Caco-2 (cell line): ENCODE data around the gene ENO2. TPM values are rescaled to one million over a fixed set of nuclear protein-coding genes. Genes with fewer than 3 reads are reported as not detected.
"Not testable (repeated sequence)": the region's sequence is repeated elsewhere in the genome, so short reads cannot be mapped to it uniquely, and the experiment has no call there.

Experiments
- BruUV-seq: library from RNA; stranded (reverse); fragments of 400-500 nt; replicated peaks from 2 replicates; lab custom pipeline; 2021; lab: Mats Ljungman, UMichigan
- CTCF ChIA-PET: fragments of 300-600 bp; sonication (Branson Sonifier 250); formaldehyde crosslinking; loops from one replicate; lab custom pipeline; 2022; ENCODE audit warnings: antibody characterized with exemption; lab: Charles Lee
- POLR2A ChIA-PET: fragments of 300-600 bp; sonication (Branson Sonifier 250); formaldehyde crosslinking; loops from one replicate; lab custom pipeline; 2022; ENCODE audit warnings: antibody characterized with exemption; lab: Charles Lee
- DNase-seq, 2 experiments: peaks; one replicate each; pipeline versions ENCODE4 v3.0.0 to v3.0.0-alpha.2; 2020 to 2022
- H3K27me3 ChIP-seq: replicated peaks from 2 replicates; pipeline ENCODE4 v1.6.0; 2011; ENCODE audit warnings: low read length; ENCODE audit not compliant: control insufficient read depth, insufficient read depth
- H3K36me3 ChIP-seq: 2 replicates; pipeline ENCODE4 v1.5.1; 2011; ENCODE audit warnings: low read length; ENCODE audit not compliant: control insufficient read depth, insufficient read depth
- H3K4me1 ChIP-seq: fragments of 250-450 bp; sonication (Bioruptor Pico); 2 replicates; pipeline ENCODE4 v1.5.1; 2020; ENCODE audit warnings: mild to moderate bottlenecking
- H3K4me3 ChIP-seq: 2 replicates; pipeline ENCODE4 v1.5.1; 2011; ENCODE audit warnings: low read depth, mild to moderate bottlenecking, control low read depth, low read length
- H3K9me3 ChIP-seq: fragments of 250-450 bp; sonication (Bioruptor Pico); 2 replicates; pipeline ENCODE4 v1.5.1; 2020; ENCODE audit warnings: mild to moderate bottlenecking, moderate library complexity
- H3K27ac Mint-ChIP-seq: one replicate; pipeline ENCODE4 v1.8.0; 2022; ENCODE audit warnings: mixed read lengths; ENCODE audit not compliant: unreplicated experiment
- H3K27me3 Mint-ChIP-seq: one replicate; pipeline ENCODE4 v1.8.0; 2022; ENCODE audit warnings: mixed read lengths; ENCODE audit not compliant: insufficient read depth, unreplicated experiment
- H3K36me3 Mint-ChIP-seq: one replicate; pipeline ENCODE4 v1.8.0; 2022; ENCODE audit warnings: mild to moderate bottlenecking, mixed read lengths; ENCODE audit not compliant: insufficient read depth, unreplicated experiment
- H3K4me1 Mint-ChIP-seq: one replicate; pipeline ENCODE4 v1.8.0; 2022; ENCODE audit warnings: low read depth, mixed read lengths; ENCODE audit not compliant: unreplicated experiment
- H3K4me3 Mint-ChIP-seq: one replicate; pipeline ENCODE4 v1.8.0; 2022; ENCODE audit warnings: mild to moderate bottlenecking, moderate library complexity, mixed read lengths; ENCODE audit not compliant: unreplicated experiment
- H3K9me3 Mint-ChIP-seq: one replicate; pipeline ENCODE4 v1.8.0; 2022; ENCODE audit warnings: mixed read lengths; ENCODE audit not compliant: unreplicated experiment
- intact Hi-C: fragments of 100-400 bp; cut with micrococcal nuclease; formaldehyde crosslinking; loops from one replicate; pipeline ENCODE4 v1.10.0; 2022; ENCODE audit not compliant: unreplicated experiment
- total RNA-seq: library from RNA; stranded (reverse); gene quantifications from 2 replicates; pipeline ENCODE4 v1.2.3, GENCODE V29; 2022
- TF ChIP-seq, protein P1 (sequence below), 2 experiments: fragments of 200-600 bp in 1 of 2; IDR thresholded peaks; 1 replicate in 1 of 2; 2 replicates in 1 of 2; pipeline versions ENCODE4 v1.5.1 to v1.8.0; 2011 to 2022; ENCODE audit warnings: antibody characterized with exemption in 1 of 2, control low read depth in 1 of 2, inconsistent platforms in 1 of 2, low read depth in 1 of 2, low read length in 1 of 2, mild to moderate bottlenecking in 1 of 2, moderate library complexity in 1 of 2; ENCODE audit not compliant: insufficient read depth in 1 of 2, severe bottlenecking in 1 of 2, unreplicated experiment in 1 of 2

The ENO2 gene
- total RNA-seq, 1 experiment from 2014 or later, result 23.2 TPM

DNA sequence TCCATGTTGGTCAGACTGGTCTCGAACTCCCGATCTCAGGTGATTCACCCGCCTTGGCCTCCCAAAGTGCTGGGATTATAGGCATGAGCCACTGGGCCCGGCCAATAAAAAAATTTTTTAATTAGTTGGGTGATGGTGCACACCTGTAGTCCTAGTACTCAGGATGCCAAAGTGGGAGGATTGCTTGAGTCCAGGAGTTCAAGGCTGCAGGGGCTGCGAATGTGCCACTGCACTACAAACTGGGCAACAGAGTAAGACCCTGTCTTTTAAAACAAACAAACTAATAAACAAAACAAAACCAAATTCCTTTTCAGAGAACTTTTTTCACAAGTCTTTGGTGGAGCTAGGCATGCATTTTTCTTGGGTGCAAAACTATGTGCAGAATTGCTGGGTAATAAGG, 31.1 kb upstream of the ENO2 start:
- Histone ChIP-seq H3K9me3 (no peaks in the 10 kb centered on the region), H3K4me1 (peaks cover 51% of the 10 kb centered on the region), H3K36me3 (peaks cover 6% of the 10 kb centered on the region; the same call in 1 of the 2 replicates), H3K4me3 (no peak overlapping the region), H3K27me3 (no peaks in the 10 kb centered on the region)
- intact Hi-C loops, result no loop called here
- peak overlapping the region; percentile 98 for H3K27ac Mint-ChIP-seq
- DNase-seq, result no peak
- CTCF ChIA-PET, result interaction anchor here (0.5 kb wide), 1 partner anchor 79 kb away, joined by 3 read pairs; no protein-coding TSS in a partner anchor
- H3K4me1 Mint-ChIP-seq, result peaks cover 21% of the 10 kb centered on the region
- no peaks in the 10 kb centered on the region for H3K9me3 Mint-ChIP-seq
- TF ChIP-seq, protein P1, sequence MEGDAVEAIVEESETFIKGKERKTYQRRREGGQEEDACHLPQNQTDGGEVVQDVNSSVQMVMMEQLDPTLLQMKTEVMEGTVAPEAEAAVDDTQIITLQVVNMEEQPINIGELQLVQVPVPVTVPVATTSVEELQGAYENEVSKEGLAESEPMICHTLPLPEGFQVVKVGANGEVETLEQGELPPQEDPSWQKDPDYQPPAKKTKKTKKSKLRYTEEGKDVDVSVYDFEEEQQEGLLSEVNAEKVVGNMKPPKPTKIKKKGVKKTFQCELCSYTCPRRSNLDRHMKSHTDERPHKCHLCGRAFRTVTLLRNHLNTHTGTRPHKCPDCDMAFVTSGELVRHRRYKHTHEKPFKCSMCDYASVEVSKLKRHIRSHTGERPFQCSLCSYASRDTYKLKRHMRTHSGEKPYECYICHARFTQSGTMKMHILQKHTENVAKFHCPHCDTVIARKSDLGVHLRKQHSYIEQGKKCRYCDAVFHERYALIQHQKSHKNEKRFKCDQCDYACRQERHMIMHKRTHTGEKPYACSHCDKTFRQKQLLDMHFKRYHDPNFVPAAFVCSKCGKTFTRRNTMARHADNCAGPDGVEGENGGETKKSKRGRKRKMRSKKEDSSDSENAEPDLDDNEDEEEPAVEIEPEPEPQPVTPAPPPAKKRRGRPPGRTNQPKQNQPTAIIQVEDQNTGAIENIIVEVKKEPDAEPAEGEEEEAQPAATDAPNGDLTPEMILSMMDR (IDR thresholded peaks at IDR 0.05; ENCODE audit: insufficient read depth in 1 of 2, low read depth in 1 of 2, low read length in 1 of 2, severe bottlenecking in 1 of 2, unreplicated experiment in 1 of 2), result no peak
- H3K27me3 Mint-ChIP-seq, result no peaks in the 10 kb centered on the region
- POLR2A ChIA-PET, result interaction anchor here (0.6 kb wide), 2 partner anchors 42 to 486 kb away, joined by 3 read pairs; no protein-coding TSS in a partner anchor
- no peak overlapping the region for H3K4me3 Mint-ChIP-seq
- no TSS peak for BruUV-seq
- H3K36me3 Mint-ChIP-seq, result peaks cover 65% of the 10 kb centered on the region

DNA sequence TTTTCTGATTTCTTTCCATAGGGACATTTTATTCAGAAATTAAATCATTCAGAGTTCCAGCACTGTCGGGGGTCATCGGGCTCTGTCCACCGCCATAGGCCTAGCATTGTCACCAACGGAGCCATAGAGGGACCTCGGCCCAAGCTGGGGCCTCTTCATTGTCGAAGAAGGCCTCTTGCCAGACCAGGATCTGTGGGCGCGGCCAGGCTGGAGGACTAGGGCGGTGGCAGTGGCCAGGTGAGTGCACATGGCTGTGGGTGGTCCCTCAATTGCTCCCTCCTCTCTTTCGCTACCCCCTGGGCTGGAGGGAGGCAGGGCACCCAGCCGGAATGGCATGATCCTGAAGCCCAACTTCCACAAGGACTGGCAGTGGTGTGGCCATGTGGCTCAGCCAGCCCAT, 30.7 kb upstream of the ENO2 start:
- BruUV-seq, result no TSS peak
- no peak overlapping the region for H3K4me3 Mint-ChIP-seq
- H3K27me3 Mint-ChIP-seq, result no peaks in the 10 kb centered on the region
- H3K4me3 ChIP-seq, result no peak overlapping the region
- H3K4me1 Mint-ChIP-seq, result peaks cover 21% of the 10 kb centered on the region
- H3K9me3 ChIP-seq, result no peaks in the 10 kb centered on the region
- H3K4me1 ChIP-seq, result peaks cover 55% of the 10 kb centered on the region
- H3K9me3 Mint-ChIP-seq, result no peaks in the 10 kb centered on the region
- peaks cover 68% of the 10 kb centered on the region for H3K36me3 Mint-ChIP-seq
- no peak for DNase-seq
- H3K27me3 ChIP-seq, result no peaks in the 10 kb centered on the region
- ChIA-PET POLR2A (interaction anchor here (0.6 kb wide), 1 partner anchor 41 kb away, joined by 3 read pairs; no protein-coding TSS in a partner anchor), CTCF (no interaction called here)
- TF ChIP-seq, protein P1 (IDR thresholded peaks at IDR 0.05; ENCODE audit: insufficient read depth in 1 of 2, low read depth in 1 of 2, low read length in 1 of 2, severe bottlenecking in 1 of 2, unreplicated experiment in 1 of 2), result no peak
- H3K27ac Mint-ChIP-seq, result peak overlapping the region; percentile 98
- intact Hi-C loops, result no loop called here
- peaks cover 6% of the 10 kb centered on the region; the same call in 1 of the 2 replicates for H3K36me3 ChIP-seq

DNA sequence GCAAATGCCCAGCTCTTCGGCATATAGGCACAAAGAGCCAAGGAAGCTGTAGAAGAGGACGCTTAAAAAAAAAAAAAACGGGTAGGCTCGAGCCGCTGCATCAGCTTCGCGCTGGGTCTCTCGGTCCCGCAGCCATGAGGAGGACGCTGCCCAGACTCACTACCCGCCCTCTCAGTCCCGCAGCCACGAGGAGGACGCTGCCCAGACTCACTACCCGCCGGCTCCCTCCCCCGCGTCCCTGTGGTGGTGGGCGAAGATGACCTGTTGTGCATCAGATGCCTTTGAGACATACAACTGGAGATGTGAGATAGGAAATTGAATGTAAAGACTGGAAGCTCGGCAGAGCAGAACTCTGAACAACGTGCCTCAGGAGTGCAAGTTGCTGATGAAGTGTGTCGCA, 29.8 kb upstream of the ENO2 start:
- TF ChIP-seq, protein P1 (IDR thresholded peaks at IDR 0.05; ENCODE audit: insufficient read depth in 1 of 2, low read depth in 1 of 2, low read length in 1 of 2, severe bottlenecking in 1 of 2, unreplicated experiment in 1 of 2), result no peak
- no peaks in the 10 kb centered on the region for H3K27me3 ChIP-seq
- no peak for DNase-seq
- Mint-ChIP-seq H3K4me1 (peaks cover 21% of the 10 kb centered on the region), H3K27ac (peak overlapping the region; percentile 98), H3K4me3 (peak overlapping the region; percentile 0), H3K36me3 (peaks cover 68% of the 10 kb centered on the region), H3K27me3 (no peaks in the 10 kb centered on the region), H3K9me3 (no peaks in the 10 kb centered on the region)
- POLR2A ChIA-PET, result interaction anchor here (1.0 to 1.2 kb wide), 2 partner anchors 11 to 59 kb away, joined by 5 read pairs; partner anchors contain the start of genes C12orf57, RNU7-1 and SPSB2
- intact Hi-C loops, result no loop called here
- CTCF ChIA-PET, result interaction anchor here (0.7 to 0.9 kb wide), 2 partner anchors 15 to 95 kb away, joined by 4 to 5 read pairs; no protein-coding TSS in a partner anchor
- H3K4me1 ChIP-seq, result peaks cover 53% of the 10 kb centered on the region
- BruUV-seq, result no TSS peak
- H3K36me3 ChIP-seq, result peaks cover 6% of the 10 kb centered on the region; the same call in 1 of the 2 replicates
- no peak overlapping the region for H3K4me3 ChIP-seq
- H3K9me3 ChIP-seq, result no peaks in the 10 kb centered on the region

DNA sequence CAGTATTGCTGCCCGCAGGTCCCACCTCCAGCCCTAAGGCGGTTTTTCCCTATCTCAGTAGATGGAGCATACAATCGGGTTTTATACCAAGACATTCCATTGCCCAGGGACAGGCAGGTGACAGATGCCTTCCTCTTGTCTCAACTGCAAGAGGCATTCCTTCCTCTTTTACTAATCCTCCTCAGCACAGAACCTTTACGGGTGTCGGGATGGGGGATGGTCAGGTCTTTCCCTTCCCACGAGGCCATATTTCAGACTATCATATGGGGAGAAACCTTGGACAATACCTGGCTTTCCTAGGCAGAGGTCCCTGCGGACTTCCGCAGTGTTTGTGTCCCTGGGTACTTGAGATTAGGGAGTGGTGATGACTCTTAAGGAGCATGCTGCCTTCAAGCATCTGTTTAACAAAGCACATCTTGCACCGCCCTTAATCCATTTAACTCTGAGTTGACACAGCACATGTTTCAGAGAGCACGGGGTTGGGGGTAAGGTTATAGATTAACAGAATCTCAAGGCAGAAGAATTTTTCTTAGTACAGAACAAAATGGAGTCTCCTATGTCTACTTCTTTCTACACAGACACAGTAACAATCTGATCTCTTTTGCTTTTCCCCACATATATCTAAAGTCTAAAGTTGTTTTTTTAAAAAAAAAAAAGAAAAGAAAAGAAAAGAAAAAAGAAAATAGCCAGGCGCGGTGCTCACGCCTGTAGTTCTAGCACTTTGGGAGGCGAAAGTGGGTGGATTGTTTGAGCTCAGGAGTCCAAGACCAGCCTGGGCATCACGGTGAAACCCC, 28.0 kb upstream of the ENO2 start:
- H3K9me3 Mint-ChIP-seq, H3K36me3 ChIP-seq, H3K9me3 ChIP-seq, H3K4me3 ChIP-seq, H3K27me3 Mint-ChIP-seq, H3K27me3 ChIP-seq: not testable (repeated sequence)
- Mint-ChIP-seq H3K4me3 (peak overlapping the region; percentile 74), H3K27ac (peak overlapping the region; percentile 98), H3K4me1 (peaks cover 21% of the 10 kb centered on the region), H3K36me3 (peaks cover 83% of the 10 kb centered on the region)
- intact Hi-C loops, result loop anchor here (1.0 kb wide), 1 partner anchor 13 kb away; the partner anchor contains the start of gene SPSB2
- BruUV-seq, result TSS peak; percentile 9
- H3K4me1 ChIP-seq, result peaks cover 47% of the 10 kb centered on the region
- CTCF ChIA-PET, result interaction anchor here (0.6 to 2.9 kb wide), 4 partner anchors 14 to 120 kb away, joined by 3 to 12 read pairs (median 3); partner anchors contain the start of gene SPSB2
- DNase-seq, result peak; percentile 88 to 94
- POLR2A ChIA-PET, result interaction anchor here (0.6 to 1.9 kb wide), 3 partner anchors 14 to 781 kb away, joined by 3 to 12 read pairs (median 4); partner anchors contain the start of gene SPSB2
